Stimulated activated CD8-positive, alpha-beta memory T cell treated with anti-CD3 and anti-CD28 coated beads, Interleukin-12 subunit alpha, Interleukin-12 subunit beta, amount 100 ng/mL, for 4 hours (primary cell): Measurements from ENCODE around the gene HS3ST5.
"Not testable (repeated sequence)": the region's sequence is repeated elsewhere in the genome, so short reads cannot be mapped to it uniquely, and the experiment has no call there.

Experiments
- DNase-seq: peaks from one replicate; pipeline ENCODE4 v3.0.0-alpha.2; 2020; ENCODE audit warnings: low read depth

Gene HS3ST5

DNA sequence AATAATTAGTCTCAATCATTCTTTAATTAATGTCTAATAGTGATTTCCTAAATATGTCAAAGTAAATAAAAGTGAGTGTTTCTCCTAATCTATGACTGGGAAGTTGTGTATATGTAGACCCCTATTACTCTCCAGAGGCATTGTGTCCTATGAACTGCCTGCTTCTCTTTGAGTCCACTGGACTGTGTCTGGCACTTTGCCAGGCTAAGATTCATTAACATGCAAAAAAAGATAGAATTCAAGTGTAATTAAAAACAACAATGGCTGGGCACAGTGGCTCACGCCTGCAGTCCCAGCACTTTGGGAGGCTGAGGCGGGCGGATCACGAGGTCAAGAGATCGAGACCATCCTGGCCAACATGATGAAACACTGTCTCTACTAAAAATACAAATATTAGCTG, 298.3 kb downstream of the HS3ST5 start:
- not testable (repeated sequence) for DNase-seq

DNA sequence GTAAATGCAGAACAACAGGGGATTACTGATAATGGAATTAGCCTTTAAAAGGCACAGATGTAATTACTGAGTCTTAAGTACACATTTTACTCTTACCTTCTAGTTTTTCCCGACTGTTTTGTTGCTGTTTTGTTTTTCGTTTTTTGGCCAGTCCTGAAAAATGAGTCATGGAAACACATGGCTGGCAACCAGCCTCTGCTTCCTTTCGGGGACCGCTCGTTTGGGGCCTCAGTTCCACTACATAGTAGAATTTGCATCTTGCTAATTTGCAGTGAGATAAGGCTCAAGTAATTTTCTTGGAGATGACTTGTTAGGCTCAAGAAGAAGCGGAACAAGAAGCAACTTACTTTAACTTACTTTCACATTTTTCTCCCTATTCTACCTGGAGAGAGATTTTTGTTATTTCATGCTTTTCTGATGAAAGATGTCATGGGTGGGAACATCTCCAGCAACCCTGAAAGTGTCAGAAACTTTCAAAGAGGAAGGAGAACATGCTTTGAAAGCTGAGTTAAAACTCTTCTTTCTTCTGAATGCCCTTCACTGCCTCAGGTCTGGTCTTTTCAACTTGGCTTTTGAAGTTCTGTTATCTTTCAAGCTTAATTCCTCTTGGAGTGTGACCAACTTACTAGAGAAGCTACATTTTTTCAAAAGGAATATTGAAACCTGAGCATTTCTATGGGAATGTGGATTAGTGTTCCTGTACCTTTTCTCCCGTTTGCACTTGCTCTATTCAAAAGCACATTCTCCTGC, 300.4 kb downstream of the HS3ST5 start:
- DNase-seq: no peak

DNA sequence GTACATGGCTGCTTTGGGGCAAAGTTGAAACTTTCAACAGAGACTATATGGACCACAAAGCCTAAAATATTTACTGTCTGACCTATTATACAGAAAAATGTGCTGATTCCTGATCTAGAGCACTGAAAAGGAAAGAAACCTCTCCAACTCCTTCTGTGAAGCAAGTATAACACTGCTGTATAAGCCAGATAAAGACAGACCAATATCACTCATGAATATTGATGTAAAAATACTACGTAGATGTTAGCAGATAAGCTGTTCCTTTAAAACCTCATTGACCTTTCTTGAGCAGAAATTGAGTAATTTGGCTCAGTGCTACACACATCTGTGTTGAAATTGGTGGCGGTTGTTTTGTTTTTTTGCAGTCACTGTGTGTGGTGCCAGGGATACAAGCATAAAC, 302.0 kb downstream of the HS3ST5 start:
- no peak for DNase-seq

DNA sequence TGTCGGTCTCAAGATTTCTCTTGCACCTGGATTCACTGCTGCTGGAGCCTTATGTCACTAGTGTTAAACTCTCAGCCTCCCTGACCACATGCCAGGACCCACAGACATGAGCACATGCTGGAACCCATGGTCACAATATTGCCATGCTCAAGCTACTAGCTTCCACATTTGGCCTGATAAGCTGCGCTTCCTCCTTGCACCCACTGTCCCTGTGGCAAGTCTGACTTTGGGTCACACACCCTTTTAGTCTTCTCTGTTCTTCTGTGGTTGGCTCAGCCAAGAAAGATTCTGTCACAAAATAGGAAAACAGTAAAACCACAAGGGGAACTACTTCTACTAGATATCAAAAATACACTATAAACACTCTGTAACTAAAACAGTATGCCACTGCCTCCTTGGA, 303.0 kb downstream of the HS3ST5 start:
- no peak for DNase-seq

DNA sequence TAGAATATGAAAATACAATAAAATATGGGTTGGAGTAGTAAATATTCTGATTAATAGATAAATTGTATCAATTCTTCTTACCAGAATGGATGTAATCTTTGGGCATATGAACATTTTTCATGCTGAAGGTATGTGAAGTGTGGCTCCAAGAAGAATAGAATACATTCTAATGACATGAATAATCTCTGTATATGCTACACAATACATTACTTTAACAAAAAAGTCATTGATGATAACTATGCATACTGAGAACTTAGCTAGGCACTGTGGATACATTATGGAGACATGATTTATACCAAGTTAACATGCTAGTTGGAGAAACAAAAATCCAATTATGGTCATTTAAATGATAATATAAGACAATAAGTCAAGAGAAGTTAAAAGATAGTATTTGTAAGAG, 309.2 kb downstream of the HS3ST5 start:
- DNase-seq: no peak

DNA sequence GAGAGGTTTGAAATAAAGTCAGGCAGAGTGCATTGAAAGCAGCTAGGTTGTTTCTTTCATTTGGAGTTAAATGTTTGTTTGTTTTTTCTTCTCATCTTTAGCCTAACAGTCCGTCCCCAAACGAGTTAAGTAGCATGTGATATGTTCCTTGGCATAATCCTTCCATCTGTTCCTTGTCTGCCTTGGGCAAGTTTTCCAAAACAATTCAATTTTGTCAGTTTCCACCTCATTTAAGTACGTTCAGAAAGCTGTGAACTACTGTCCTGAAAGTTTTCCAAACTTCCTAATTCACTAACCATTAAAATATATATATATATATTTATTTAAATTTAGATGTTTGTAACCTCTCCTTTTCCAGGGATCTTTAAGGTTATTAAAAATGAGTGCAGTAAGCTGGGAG, 310.1 kb downstream of the HS3ST5 start:
- DNase-seq: no peak

DNA sequence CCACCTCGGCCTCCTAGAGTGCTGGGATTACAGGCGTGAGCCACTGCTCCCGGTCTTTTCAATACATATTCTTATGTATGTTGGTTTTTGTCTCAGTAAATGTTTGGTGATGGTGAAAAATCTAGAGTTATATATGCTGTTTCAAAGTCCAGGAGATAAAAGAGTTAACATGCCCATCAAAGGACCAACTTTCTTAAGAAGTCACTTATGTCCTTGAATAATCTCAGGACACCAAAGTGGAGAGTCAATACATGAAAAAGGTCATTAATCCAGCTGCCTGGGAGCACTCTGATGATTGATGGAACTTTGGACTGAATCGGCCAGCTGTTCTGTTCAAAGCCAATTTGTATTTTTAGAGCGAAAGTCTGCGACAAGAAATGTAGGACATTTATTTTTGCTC, 312.1 kb downstream of the HS3ST5 start:
- no peak for DNase-seq

DNA sequence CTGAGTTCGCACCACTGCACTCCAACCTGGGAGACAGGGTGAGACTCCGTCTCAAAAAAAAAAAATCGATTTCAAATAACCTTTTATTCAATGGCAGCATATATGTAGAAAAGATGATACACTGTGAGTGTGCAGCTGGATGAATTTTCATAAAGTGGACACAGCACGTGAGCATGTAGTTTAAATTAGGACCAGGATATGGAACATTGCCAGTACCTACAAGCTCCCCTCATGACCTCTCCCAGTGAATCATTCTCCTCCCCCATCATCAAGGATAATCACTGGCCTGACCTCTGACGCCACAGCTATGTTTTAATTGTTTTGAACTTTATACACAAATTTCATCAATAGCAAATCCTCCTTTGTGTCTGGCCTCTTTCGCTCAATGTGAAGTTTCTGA, 318.1 kb downstream of the HS3ST5 start:
- DNase-seq: no peak

DNA sequence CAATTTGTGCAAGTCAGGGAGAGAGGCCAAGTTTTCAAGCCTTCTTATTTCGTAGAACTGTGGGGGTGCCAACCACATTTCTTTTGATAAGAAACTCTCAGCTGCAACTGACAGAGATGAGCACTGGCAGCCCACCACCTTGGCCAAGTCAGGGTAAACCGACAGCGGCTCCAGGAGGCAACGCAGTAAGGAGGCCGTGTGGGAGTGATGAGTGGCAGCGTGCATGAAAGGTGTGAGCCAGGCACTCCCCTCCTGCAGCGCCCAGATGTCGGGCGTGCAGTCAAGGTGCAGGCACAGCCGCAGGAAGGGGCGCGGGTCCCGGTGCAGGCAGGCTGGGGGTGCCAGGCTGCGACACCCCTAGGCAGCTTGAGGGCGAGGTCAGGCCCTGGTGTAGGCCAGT, 322.6 kb downstream of the HS3ST5 start:
- DNase-seq: no peak

DNA sequence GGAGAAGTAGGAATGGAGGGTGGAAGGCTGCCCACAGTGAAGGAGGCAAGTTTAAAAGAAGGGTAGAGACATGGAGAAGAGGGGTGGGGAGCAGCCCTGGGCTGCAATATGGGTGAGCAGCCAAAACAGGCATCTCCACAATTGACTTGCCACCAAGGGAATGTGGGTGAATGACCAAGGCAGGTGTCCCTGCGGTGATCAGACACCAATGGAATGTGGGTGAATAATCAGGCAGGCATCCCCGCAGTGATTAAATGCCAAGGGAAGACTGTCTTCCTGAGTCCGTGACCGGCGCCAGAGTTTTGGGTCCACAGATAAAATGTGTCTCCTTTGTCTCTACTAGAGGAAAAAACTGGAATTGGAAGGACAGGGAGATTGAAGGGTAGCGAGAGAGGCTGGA, 325.7 kb downstream of the HS3ST5 start:
- not testable (repeated sequence) for DNase-seq

DNA sequence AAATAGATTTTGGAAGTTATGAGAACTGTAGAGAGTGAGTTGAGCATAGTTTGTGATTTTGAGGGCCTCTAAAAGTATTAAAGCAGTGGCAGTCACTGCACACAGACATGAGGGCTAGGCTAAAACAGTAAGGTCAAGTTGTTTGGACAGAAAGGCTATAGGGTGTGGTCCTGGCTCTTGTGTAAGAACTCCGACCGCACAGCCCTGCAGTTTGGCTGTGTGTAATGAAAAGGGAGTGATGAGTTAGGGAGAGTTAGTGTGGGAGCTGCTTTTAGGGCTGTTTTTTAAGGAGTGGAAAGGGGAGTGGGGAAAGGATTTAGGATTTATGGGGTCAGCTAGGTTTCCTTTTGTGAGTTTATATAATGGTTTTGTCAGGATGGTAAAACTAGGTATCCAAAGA, 328.7 kb downstream of the HS3ST5 start:
- DNase-seq: not testable (repeated sequence)

DNA sequence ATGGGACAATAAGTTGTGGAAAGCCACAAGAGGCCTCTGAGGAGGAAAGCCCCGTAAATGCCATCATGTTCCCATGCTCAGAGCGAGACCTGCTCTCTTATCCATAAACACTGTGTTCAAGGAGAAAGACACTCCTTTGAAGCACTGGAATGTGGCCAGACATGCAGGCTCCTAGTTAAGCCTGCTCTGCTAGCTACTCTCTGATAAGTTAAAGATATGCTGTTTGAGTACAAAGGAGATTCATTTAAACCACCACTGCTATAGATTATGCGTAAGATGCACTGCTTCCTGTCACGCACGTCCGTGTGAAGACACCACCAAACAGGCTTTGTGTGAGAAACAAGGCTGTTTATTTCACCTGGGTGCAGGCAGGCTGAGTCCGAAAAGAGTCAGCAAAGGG, 331.3 kb downstream of the HS3ST5 start:
- not testable (repeated sequence) for DNase-seq

DNA sequence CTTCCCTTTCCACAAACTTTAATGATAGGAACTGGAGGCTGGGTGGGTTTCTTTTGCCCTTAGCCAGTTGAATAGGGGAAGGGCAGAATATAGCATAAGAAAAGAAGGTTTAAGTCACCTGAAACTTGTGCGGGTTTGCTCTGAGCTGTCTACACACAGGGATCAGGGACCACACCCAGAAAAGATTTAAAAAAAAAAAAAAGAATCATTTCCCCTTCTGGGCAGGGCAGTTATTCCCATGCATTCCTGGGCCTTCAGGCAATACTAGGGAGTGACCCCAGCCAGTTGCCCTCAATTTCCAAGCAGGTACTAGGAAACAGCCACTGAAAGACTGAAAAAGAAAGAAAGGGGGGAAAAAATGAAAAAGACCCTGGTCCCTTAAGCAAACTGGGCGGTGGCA, 332.3 kb downstream of the HS3ST5 start:
- DNase-seq: no peak

DNA sequence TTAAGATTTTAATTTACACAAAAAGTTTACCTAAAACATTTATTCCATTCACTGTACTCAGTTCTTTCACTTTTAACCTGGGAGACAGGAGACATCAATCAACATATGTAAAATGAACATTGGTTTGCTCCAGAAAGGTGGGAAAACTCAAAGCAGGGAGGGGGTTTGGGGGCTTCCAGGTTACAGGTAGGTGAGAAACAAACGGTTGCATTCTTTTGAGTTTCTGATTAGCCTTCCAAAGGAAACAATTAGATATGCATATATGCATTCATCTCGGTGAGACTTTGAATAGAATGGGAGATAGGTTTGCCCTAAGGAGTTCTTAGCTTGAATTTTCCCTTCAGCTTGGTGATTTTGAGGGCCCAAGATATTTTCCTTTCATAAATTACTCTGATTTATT, 333.6 kb downstream of the HS3ST5 start:
- no peak for DNase-seq

DNA sequence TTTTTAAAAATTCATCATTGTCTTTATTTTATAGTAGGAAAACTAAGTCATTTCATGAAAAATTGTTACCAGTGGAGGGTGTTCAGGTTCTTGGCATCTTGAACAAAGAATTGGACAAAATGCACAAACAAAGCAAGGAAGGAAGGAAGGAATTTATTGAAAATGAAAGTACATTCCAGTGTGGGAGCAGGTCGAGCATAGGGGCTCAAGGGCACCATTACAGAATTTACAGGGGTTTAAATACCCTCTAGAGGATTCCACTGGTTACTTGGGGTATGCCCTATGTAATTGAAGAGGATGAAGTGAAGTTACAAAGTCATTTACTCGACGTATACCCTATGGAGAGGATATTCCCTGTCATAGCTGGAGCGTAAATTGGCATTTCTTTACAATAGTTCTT, 334.5 kb downstream of the HS3ST5 start:
- no peak for DNase-seq

DNA sequence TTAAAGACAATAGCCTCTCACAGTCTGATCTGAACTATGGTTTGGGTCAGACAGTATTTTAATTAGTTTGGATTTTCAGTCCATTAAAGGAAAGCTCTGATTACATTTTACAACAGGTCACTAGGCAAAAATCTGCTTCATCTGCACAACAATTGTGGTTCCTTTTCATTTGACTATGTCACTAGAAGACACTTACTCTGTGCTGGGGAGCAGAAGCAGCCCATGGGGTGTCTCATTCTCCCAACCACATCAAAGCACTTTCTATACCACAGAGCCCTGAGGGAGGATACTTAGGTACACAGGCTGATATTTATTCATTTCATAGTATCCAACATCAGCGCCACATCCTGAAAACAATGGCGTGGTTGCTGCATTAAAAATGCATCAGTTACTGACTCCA, 335.3 kb downstream of the HS3ST5 start:
- DNase-seq: no peak
